Stimulated activated CD4-positive, alpha-beta T cell treated with anti-CD3 and anti-CD28 coated beads, Interleukin-1b, Interleukin-23, amount 100 ng/mL, for 1 hour (primary cell): ENCODE data around the gene DCAKD.
"Not testable (repeated sequence)": the region's sequence is repeated elsewhere in the genome, so short reads cannot be mapped to it uniquely, and the experiment has no call there.

Experiments
- DNase-seq, 2 donors: peaks; one replicate each; pipeline ENCODE4 v3.0.0-alpha.2; 2020; ENCODE audit warnings: low read depth in 2 of 2

The DCAKD gene

GRCh38 chr17:45067637-45068036 is 16.2 kb upstream of the DCAKD start:
- no peak for DNase-seq

- DNase-seq = no peak
These were observed 11.8 kb upstream of the DCAKD start for GRCh38 chr17:45063198-45063597.

DNA sequence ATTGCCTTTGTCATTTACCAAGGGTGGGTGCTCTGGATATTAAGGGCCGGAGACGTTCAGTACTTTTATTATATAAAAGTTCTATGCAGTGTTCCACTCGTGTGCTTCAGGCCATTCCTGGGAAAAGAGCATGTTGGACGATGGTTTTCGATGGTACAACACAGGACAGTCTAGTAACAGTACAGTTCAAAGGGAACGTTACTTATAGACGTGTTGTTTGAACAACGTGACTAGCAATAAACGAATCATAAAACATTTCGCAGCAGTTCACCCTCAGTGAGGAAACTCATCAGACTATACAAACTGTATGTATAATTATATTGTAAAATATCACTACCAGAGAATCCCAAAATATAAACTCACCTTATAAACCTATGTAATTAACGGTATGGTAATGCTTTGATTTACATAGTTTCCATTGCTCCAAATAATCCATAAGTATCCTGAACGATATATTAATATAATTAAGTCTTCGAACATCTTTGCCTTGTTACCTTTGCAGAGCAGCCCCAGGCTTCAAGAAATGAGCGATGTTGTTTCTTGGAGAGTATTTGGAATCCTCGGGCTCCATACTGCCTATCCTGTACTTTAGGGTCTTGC is 10.3 kb upstream of the DCAKD start:
- DNase-seq = no peak

DNA sequence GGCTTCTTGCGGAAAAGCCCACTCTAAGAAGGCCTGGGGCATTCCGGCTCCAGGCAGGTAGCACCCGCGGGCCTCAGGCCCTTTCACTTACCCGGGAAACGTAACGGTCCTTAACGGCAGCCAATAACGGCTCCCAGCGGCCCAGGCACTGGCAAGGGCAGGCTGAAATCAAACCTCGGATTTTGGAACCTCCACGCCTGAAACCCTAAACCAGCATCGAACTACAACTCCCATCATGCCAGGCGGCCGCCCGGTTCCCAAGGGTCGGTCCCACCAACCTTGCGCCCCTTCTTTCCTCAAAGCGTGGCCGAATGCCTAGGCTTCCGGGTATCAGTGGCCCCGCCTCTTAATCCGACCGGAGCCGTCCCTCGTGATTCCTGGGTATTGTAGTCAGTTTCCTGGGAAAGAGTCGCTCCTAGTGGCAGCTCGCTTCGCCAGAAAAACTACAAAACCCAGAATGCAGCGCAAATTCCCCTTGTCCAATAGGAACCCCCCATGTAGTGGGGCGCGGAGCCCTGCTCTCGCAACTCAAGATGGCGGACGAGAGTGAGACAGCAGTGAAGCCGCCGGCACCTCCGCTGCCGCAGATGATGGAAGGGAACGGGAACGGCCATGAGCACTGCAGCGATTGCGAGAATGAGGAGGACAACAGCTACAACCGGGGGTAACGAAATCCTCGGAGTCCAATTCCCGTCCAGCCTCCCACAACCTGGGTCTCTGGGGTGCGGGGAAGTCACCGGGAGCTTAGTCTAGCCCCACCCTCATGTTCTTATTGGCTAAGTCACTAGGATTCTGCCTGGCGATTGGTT is 9.6 kb upstream of the DCAKD start, which contains the start of gene NMT1:
NMT1 (plus strand) TSS at position 521 of the 809 bp plus-strand sequence; CDS start at position 534, 13 bp downstream.
- DNase-seq = peak; percentile 83 to 85

GRCh38 chr17:45060382-45060796 is 9.0 kb upstream of the DCAKD start:
- DNase-seq = no peak

DNA sequence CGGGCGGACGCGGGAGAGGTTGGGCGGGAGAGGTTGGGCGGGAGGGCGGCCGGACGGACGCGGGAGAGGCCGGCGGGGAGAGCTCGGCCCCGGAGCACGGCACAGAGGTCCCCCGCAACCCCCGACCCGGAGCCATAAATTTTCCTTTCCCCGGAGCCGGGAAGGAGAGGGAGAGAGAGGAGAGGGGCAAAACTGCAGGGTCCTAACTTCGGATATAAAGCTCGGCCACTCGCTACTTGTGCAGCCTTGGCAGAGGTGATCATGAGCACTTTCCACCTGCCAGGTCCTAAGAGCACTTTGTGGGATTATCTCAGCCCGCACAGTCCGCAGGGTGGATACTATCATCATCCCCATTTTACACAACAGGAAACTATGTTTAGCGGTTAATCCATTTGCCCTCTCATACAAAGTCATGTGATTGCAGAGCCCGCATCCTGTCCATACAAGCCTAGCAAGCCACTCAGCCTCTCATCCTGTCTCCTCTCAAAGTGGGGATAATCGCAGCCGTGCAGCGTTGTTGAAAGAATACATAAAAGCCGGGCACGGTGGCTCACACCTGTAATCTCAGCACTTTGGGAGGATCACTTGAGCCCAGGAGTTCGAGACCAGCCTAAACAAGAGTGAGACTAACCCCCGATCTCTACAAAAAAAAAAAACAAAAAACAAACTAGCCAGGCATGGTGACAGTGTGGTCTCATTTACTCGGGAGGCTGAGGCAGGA is 780 bp upstream of the DCAKD start:
- DNase-seq = no peak

GRCh38 chr17:45051720-45052051 is 254 bp upstream of the DCAKD start:
- not testable (repeated sequence) for DNase-seq

DNA sequence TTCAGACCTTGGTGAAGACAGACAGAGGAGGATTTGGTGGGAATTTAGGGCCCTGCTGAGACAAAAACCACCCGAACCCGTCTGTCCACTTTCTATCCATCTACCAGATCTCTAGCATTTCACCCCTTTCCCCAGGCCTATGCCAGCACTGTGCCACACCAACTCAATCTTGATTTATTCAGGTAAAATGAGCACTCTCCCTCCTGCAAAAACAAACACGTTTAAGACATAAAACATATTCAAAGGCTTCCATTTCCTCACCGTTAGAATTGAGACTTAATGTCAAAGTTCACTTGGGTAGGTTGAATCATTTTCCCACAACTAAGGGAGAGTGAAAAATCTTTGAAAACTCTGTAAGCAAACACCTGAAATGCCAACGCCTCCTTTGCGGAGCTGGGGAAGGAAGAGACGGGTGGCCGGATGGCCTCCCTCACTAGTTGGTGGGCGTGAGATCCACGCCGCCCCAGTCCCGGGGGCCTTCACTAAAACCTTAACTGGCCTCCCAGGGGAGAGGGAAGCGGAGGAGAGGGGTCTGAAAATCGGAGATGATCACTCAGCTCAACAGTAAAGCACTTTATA is 862 bp downstream of the DCAKD start:
- no peak for DNase-seq

DNA sequence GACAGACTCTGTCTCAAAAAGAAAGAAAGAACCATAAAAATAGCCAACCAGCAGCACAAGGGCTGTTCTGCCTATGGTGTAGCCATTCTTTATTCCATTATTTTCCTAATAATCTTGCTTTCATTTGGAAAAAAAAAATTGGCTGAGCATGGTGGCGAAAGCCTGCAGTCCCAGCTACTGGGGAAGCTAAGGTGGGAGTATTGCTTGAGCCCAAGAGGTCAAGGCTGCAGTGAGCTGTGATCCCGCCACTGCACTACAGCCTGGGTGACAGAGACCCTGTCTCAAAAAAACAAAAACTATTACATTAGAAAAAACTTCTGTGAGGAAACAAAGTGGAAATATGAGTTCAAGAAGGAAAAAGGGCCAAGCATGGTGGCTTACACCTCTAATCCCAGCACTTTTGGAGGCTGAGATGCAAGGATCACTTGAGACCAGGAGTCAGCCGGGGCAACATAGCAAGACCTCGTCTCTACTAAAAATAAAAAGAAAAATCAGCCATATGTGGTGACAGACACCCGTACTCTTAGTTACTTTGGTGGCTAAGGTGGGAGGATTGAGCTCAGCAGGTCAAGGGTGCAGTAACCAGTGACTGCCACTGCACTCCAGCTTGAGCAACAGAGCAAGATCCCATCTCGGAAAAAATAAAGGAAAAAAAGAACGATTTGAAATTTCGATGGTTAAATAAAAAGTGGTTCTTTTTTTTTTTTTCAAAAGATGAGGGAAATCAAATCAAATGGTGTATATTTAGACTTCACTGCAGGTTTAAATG is 2.5 kb downstream of the DCAKD start:
- no peak for DNase-seq

DNA sequence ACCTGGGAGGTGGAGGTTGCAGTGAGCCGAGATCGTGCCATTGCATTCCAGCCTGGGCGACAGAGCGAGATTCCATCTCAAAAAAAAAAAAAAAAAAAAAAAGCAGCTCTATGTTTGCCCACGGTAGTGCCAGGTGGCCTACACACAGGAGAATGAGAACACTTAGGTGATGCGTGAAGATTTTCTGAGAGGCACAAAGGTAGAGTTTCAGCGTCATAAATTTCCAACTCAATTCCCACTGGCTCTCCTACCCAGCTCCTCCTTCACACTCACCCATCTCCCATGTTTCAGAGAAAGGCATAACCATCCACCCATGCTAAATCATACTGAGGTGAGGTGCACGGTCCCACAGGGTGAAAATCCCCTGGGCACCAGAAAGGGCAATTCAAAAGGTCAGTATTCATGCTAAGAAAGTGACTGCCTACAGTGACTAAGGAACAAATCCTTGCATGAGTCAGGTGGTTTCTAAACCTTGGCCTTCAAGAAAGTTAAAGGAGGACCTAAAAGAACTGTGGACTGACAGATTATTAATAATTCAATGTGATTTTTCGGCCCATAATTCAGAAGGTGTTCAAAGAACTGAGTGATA is 4.8 kb downstream of the DCAKD start:
- DNase-seq = no peak

- DNase-seq = no peak
These were observed 7.5 kb downstream of the DCAKD start for GRCh38 chr17:45043813-45044540.

DNA sequence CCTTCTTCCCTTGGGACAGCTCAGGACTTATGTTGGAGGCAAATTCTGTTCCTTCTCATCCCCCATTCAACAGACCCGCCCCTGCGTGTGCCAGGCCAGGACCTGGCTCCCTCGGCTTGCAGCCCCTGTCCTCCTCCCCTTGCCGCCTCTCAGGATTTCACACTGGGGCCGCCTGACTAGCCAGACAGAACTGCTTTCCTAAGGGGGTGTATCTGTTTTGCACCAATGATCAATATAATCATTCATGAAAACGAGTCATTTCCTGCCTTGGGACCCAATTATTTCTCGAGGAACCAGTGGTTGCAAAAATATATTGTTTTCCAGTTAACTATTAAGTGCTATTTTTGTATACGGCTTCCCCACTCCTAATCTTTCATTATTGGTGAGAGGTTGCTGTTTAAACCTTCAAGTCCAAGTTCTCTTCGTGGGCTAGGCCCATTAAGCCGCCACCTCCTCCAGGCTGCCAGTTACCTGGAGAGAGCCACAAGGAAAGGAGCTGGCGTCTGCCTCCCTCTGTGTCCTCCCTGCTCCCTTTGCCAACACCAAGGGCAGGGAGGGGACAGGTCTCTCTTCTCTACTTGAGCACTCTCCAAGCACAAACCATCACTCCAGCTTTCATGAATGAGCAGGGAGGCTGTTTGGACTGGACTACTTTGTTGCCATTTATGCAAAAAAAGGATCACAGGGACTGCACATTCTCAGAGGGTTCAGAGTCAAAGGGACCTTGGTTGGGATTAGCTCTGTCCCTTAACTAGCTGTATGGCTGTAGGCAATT is 8.9 kb downstream of the DCAKD start:
- no peak for DNase-seq

- DNase-seq = no peak
These were observed 11.0 kb downstream of the DCAKD start for GRCh38 chr17:45040459-45040858.

GRCh38 chr17:45038728-45039634 is 12.5 kb downstream of the DCAKD start:
- DNase-seq = no peak

DNA sequence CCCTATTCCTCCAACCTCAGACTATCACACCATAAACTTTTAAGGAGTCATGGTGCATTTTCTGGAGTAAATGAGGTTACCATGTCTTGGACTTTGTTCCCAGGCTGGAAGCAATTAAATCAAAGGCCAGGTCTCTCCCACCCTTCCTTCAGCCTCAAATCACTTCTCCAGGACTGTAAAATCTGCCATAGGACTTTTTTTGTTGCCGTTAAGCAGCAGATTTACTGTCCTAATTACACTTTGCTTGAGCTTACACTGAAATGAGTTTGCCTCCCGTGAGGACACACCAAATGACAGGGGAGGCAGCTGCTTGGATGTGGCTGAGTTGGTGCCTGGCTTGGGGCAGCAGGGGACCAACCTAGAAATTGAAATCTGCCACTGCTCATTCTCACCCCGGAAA is 14.7 kb downstream of the DCAKD start:
- no peak for DNase-seq

DNA sequence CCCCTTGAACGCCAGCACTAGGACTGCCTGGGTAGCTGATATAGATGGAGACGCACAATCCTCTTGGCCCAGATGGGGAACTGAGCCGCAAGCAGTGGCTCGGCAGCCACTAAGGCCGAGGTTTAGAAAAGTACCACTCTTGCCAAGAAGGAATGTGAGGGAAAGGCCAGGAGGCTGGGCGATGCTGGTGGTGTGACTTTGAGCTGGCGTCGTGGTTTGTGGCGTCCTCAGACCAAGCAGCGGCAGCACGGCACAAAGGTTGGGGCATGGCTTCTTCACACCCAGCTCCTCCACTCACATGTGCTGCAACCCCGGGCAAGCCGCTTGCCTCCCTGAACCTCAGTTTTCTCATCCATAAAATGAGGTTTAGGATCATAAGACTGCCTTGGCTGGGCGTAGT is 15.6 kb downstream of the DCAKD start:
- DNase-seq = no peak

DNA sequence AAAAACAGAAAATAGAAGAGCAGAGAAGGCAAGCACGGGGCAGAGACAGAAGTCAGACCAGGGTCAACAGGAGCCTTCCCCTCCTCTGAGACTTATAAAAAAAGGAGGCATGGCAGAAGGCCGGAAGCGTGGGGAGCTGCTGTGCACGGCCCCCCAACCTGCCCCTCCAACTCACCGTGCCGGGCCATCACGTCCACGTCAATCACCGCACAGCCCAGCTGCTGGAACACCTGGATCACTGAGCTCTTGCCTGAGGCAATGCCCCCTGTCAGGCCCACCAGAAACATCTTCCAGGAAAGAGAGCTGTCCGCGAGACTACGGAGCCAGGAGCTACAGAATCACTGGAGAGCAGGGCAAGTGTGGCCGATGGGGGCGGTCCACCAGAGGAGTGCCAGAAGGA is 16.8 kb downstream of the DCAKD start:
- DNase-seq = no peak

DNA sequence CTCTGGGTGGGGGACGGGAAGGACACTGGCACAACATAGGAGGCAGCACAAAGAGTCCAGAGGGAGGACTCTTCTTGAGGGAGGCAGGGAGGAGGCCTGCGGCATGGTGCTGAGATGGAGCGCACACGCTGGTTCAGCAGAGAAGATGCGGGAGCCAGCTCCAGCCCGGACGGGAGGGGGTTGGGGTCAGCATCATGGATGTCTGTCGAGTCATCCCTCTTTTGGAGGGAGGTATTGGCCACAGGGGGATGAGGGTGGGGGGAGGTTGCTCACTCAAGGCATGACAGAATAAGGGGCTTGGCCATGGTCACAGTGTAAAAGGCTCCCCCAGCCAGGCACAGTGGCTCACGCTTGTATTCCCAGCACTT is 19.3 kb downstream of the DCAKD start:
- DNase-seq = no peak
